HTR-8/SVneo (cell line): Measurements from ENCODE around the gene RRP15.

ENCODE experiments used
- DNase-seq: peaks from one replicate; pipeline ENCODE4 v3.0.0; 2011; ENCODE audit warnings: low spot score, mixed read lengths; ENCODE audit not compliant: insufficient read length
- FAIRE-seq: peaks from 2 replicates; lab custom pipeline; 2011; peaks lifted over from hg19 to GRCh38; lab: Jason Lieb, UNC

Gene RRP15

GRCh38 chr1:218353656-218354055, 68.6 kb downstream of the RRP15 start:
- DNase-seq (no peak), FAIRE-seq (no peak)

GRCh38 chr1:218355278-218355677, 70.2 kb downstream of the RRP15 start:
- DNase-seq (no peak), FAIRE-seq (no peak)

GRCh38 chr1:218357211-218357892, 72.3 kb downstream of the RRP15 start:
- no peak for DNase-seq
- FAIRE-seq: no peak

DNA sequence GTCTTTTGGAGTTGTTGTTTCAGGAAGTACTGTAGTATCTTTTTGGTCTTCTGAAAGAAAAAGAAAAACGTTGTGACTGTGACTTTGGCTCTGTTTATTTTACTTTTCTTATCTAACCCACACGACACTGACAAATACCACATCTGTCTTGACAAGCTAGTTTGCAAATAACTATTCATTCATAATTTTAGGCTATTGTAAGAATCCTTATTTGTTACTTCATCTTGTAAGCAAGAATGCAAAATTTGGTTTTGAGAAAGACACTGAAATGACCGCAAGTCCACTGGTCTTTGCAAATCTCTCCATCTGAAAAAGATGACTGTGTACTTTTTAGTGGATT, 72.8 kb downstream of the RRP15 start:
- FAIRE-seq (no peak), DNase-seq (no peak)

DNA sequence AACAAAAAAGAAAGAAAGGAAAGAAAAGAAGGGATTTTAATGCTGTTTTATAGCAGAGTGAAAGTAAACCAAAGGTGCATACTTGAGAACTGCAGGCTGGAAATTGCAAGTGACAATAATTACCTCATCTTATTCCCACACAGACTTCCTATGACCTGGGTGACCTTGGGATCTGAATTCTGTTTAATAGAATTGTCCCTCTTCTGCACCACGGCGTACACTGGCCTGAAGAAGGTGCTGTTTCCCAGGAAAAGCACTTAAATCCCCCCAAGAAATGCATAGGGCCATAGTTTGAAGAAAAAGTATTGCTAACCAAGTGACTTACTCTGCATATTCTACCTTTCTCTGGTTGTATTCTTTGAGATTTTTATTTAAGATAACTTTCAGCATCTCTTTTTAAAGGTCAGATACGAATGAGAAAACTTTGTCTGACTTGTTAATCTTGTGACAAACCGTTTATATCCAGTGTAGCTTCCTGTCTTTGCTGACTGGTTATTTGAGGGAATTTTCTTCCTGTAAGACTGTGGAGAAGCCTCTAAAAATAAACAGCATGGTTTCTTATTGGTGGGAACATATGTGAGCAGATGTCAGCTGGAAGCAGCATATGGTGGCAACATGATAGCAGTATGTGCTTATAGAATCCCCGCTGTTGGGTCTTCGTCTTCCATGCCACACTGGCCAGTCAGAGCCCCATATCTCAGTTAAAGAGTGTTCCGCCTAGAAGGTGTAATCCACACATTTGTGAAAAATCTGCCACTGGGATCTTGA, 76.4 kb downstream of the RRP15 start:
- peak; percentile 56 for DNase-seq
- FAIRE-seq: peak; percentile 31

DNA sequence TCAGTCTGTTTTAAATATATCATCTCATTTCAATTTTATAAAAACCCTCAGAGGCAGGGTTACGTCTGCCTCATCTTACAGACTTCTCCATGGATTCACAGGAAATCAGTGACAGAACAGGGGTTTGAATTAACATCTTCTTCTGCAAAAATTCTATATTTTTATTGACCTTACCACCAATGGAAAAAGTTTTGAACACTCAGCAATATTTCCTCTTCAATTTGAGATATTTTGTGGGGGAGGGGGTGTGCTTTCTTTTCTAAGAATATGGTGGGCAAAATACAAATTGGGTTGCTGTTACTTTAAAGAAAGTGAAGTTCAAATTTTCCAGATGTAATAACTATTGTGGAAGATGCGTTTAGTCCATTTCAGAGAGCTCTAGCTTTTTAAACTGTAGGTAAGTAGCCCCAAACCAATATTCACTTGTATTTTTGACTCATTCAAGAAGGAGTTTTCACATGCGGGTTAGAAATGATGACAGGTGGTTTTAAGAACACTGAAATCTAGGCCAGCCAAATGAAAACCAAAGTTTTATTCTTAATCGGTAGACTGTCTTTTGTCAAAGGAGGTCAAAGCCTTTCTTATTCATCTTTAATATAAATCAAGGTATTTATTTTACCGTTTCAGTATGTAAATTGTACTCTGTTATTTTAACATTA, 77.5 kb downstream of the RRP15 start:
- DNase-seq (no peak), FAIRE-seq (no peak)

DNA sequence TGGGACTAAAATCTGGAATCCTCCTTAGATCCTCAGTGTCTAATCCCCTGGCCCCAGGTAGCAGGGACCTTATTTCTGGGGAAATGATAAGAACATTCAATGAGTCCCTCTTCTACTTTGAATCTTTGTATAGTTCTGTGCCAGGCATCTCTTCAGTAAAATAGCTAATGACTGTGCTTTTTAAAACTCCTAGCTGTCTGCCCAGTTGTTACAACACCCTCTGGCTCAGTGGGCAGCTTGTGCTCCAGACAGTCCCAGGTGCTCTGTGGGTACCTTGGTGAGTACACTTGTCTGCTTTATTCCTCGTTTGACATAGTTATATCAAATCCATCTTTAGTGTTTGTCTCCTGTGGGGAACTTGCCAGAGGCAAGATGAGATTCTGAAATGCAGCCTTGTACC, 78.0 kb downstream of the RRP15 start:
- DNase-seq: no peak

GRCh38 chr1:218364028-218364710, 79.1 kb downstream of the RRP15 start:
- DNase-seq (no peak), FAIRE-seq (no peak)

More for the DNA sequence above, 78.0 kb downstream of the RRP15 start:
- FAIRE-seq: no peak

DNA sequence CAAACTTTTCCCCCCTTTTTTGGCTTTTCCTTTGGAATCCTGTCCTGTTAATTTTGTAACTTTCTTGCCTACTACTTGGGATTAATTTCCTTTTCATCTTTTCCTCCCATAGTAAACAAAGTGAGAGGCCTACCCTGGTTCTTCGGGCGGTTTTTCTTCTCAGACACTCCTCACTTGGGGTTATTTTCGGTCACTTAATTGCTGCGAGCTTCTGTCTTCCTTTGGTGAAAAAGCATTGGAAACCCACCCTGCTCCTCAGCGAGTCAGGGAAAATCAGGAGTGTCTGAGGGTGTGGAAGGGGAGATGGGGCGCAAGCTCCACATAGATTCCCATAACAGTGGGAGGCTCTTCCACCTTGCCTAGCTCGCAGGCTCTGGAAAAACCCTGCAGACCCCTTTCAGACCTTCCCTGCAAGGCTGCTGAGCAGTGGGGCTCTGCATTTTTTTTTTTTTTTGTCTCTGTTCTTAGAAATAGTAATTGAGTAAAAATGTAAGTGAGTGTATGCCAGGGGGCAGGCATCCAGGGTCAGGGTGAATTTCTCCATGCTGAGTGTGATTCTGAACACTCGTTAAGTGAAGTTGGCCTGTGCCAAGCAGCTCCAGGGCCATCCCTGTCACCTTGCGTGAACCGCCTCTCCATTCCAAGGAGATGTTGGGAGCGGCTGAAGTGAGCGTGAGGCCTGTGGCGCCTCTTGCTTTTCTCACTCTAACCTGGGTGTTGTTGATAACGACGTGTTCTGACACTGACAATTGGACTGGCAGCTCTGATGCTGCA, 80.3 kb downstream of the RRP15 start:
- DNase-seq (no peak), FAIRE-seq (no peak)

DNA sequence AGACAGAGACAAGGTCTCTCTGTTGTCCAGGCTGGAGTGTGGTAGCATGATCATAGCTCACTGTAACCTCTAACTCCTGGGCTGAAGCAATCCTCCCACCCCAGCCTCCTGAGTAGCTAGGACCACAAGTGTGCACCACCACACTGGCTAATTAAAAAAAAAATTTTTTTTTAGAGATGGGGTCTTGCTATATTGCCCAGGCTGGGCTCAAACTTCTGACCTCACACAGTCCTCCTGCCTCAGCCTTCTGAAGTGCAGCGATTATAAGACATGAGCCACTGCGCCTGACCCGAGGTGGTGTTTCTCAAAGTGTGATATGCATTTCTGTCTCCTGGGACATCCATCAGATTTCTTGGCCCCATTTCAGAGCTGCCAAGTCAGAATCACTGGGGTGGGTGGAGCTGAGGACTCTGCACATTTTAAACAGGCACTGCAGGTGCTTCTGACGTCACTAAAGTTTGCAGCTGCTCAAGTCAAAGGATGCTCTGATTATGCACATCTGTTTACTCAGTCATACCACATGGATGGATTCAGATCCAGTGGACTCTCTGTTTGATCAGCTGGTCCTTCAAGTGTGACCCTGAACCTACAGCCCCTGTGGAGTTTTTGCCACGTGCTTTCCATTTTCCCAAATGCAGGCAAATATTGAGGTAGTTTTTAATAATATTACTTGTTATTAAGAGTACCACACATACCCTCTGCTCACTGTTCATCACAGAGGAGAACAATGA, 81.4 kb downstream of the RRP15 start:
- no peak for FAIRE-seq
- no peak for DNase-seq

GRCh38 chr1:218367118-218367517, 82.0 kb downstream of the RRP15 start:
- DNase-seq (no peak), FAIRE-seq (no peak)

GRCh38 chr1:218368686-218369085, 83.6 kb downstream of the RRP15 start:
- DNase-seq: no peak
- FAIRE-seq: peak; percentile 28

- FAIRE-seq (no peak), DNase-seq (no peak)
Measured at GRCh38 chr1:218369688-218370511, 84.8 kb downstream of the RRP15 start.

DNA sequence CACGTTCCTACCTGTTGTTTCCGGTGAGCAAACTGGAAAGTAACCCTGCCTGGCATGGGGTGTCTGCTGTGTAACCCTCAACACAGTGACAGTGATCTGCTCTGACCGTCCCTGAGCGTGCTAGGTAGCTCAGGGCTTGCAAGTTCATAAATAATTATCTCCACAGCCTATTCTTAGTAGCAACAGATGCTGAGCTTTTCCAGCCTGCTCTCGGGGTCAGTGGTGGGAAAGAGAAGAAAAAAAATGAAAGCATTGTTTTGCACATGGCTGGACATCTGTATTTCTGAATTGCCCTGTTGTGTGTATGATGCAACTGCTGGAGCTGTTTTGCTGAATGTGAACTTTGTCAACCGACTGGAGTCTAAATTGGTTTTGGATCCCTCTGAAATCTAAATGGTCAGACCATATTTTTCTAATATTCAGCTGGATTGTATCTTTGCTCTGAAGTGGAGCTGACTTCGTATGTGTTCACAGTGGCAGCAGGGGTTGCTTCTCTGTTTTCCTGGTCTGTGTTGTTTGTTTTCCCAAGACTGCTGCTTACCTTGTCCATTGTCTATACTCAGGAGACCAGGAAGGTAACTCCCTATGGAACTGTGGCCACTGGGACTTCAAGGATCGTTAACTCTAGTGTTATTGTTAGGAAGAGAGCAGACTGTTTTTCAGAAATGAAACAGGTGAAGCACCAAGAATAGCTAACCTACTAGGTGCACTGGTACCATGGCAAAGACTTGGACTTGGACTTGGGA, 87.0 kb downstream of the RRP15 start:
- no peak for FAIRE-seq
- DNase-seq: no peak

- FAIRE-seq (no peak), DNase-seq (no peak)
Measured at GRCh38 chr1:218374401-218375353, 89.6 kb downstream of the RRP15 start.

GRCh38 chr1:218376722-218377121, 91.6 kb downstream of the RRP15 start:
- FAIRE-seq (no peak), DNase-seq (no peak)

- FAIRE-seq: peak; percentile 88
- peak; percentile 86 for DNase-seq
Measured at GRCh38 chr1:218377143-218377660, 92.1 kb downstream of the RRP15 start.
